Endothelial cell of coronary artery (primary cell): Measurements from ENCODE around the gene ZNG1F. TPM values are rescaled to one million over a fixed set of nuclear protein-coding genes. Genes with fewer than 3 reads are reported as not detected.

Experiments used
- total RNA-seq: library from RNA; depleted of rRNA; stranded (reverse); fragments of >200 nt; gene quantifications from 2 replicates; pipeline ENCODE4 v1.2.3, GENCODE V29; 2014

Gene ZNG1F
- total RNA-seq = 5.0 and 7.1 TPM in 2 replicates

DNA sequence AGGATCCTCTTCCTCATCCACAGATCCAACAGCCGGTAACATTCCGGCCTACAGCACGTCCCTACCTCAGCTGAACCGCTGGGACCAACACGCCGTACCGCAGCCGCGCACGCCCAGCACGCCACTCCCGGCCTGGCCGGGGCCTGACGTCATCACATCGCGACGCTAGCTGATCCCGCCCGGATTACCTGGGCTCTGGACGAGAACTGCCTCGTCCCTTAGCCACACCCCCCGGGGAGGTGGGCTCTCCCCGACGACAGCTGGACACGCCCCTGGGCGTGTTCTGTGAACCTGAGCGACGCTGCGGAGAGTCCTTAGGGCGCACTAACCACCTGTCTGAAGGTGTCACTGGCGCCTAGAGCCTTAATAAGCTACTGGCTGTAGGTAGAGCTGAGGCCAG is at the start of gene ZNG1F:
TSS of gene ZNG1F (minus strand) at position 101 of the 400 bp plus-strand sequence. CDS start at position 42, 59 bp downstream.

DNA sequence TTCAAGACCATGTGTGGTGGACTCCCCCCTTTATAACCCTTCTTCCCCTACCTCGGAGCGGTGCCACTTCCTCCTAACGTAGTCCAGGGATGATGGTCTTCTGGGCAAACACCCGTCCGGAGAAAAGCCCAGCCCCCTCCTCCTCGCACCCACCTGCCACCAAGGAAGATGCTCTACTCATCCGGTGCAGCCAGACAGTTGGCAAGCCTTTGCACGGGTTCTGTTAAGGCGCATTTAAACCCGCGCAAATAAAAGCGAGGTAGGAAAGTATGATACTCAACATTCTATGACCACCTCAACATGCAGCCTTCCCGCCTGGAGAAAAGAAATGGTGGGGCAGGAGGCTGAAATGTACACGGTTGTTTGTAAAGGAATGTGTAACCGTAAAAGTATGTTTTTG is 60.5 kb downstream of the ZNG1F start, which contains the start of gene FOXD4L6:
TSS of gene FOXD4L6 (minus strand) at position 101 of the 400 bp plus-strand sequence. CDS start 298 bp downstream, outside the sequence.

Other genes with a start within 250 kb of the ZNG1F start
- gene FOXD4L6, start 60.6 kb downstream of the ZNG1F start, total RNA-seq = under 0.01 TPM in 1 of 2 replicates, not detected in the other